ENCODE data around the gene NIPSNAP3A.

NIPSNAP3A gene

DNA sequence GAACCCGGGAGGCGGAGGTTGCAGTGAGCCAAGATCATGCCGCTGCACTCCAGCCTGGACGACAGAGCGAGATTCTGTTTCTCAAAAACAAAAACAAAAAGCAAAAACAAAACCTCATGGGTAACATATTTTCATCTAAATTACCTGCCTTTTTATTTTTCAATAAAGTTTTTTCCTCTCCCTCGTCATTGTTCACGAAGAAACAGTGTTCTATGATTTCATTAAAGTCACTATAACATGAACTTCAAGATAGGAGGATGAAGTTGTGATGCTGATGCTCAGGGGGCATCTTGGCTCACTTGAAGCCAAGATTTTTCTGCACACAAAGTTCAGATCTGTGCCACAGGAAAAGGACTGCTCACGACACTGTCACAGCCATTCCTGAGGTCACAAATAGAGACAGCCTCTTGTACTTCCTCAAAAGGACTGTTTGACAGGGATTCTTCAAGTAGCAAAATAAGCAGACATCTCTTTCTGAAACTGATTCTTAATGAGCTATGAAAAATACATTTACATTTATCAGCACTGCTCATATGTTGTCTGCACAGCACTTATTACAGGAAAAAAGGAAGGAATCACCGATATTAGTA lies 32.6 kb downstream of the NIPSNAP3A start:
- TF ChIP-seq GABPA (IDR thresholded peaks at IDR 0.05; ENCODE audit: low read depth) (no peak), POLR2AphosphoS5 (IDR thresholded peaks at IDR 0.05; ENCODE audit: low read depth) (no peak), SPI1 (IDR thresholded peaks at IDR 0.05; ENCODE audit: borderline replicate concordance, low read depth) (peak; percentile 37; the same call in 1 of the 2 replicates)
- TF ChIP-seq, protein P1, sequence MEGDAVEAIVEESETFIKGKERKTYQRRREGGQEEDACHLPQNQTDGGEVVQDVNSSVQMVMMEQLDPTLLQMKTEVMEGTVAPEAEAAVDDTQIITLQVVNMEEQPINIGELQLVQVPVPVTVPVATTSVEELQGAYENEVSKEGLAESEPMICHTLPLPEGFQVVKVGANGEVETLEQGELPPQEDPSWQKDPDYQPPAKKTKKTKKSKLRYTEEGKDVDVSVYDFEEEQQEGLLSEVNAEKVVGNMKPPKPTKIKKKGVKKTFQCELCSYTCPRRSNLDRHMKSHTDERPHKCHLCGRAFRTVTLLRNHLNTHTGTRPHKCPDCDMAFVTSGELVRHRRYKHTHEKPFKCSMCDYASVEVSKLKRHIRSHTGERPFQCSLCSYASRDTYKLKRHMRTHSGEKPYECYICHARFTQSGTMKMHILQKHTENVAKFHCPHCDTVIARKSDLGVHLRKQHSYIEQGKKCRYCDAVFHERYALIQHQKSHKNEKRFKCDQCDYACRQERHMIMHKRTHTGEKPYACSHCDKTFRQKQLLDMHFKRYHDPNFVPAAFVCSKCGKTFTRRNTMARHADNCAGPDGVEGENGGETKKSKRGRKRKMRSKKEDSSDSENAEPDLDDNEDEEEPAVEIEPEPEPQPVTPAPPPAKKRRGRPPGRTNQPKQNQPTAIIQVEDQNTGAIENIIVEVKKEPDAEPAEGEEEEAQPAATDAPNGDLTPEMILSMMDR (IDR thresholded peaks at IDR 0.05; ENCODE audit: insufficient read depth, low read length) = no peak
- no peak overlapping the region for H3K27ac ChIP-seq (replicated peaks)
- DNase-seq (ENCODE audit: low read depth in 1 of 2, low spot score in 1 of 2) = peak in 1 of 2 experiments; percentile 31
- H3K27me3 ChIP-seq (ENCODE audit: insufficient read depth, poor library complexity, severe bottlenecking) = no peaks in the 10 kb centered on the region
- no peak overlapping the region for H3K4me3 ChIP-seq (replicated peaks; ENCODE audit: insufficient read depth, low read length)

DNA sequence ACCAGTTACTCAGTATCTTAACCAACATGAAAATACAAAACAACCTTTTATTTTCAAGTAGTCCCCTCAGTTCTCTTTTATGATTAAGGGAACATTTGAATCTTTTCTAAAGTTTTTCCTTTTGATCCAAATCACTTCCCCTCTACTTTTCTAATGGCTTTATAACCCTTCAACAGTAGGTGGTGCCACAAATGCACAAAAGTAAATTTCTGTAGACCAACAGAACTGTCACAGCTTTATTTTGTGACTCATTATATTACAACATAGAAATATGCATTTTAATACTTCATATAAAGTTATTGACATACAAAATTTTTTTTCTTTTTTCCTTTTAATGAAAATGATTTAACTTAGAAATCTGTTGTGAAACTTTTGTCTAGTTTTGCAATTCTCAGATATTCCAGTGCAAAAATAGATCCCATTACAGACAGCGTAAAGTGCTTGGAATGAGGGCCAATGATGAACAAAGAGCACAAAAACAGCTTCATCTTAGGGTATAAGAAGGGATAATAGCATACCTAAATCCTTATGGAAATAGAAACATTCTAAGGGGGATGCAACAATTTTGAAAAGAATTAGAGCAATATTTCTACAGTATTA lies 33.4 kb downstream of the NIPSNAP3A start:
- H3K27me3 ChIP-seq (ENCODE audit: insufficient read depth, poor library complexity, severe bottlenecking) = no peaks in the 10 kb centered on the region
- no peak overlapping the region for H3K27ac ChIP-seq (replicated peaks)
- DNase-seq (ENCODE audit: low read depth in 1 of 2, low spot score in 1 of 2) = peak; percentile 31 to 36
- TF ChIP-seq SPI1 (IDR thresholded peaks at IDR 0.05; ENCODE audit: borderline replicate concordance, low read depth) = peak; percentile 73
- TF ChIP-seq, protein P1 (IDR thresholded peaks at IDR 0.05; ENCODE audit: insufficient read depth, low read length) = peak; percentile 43
- TF ChIP-seq, protein P2, sequence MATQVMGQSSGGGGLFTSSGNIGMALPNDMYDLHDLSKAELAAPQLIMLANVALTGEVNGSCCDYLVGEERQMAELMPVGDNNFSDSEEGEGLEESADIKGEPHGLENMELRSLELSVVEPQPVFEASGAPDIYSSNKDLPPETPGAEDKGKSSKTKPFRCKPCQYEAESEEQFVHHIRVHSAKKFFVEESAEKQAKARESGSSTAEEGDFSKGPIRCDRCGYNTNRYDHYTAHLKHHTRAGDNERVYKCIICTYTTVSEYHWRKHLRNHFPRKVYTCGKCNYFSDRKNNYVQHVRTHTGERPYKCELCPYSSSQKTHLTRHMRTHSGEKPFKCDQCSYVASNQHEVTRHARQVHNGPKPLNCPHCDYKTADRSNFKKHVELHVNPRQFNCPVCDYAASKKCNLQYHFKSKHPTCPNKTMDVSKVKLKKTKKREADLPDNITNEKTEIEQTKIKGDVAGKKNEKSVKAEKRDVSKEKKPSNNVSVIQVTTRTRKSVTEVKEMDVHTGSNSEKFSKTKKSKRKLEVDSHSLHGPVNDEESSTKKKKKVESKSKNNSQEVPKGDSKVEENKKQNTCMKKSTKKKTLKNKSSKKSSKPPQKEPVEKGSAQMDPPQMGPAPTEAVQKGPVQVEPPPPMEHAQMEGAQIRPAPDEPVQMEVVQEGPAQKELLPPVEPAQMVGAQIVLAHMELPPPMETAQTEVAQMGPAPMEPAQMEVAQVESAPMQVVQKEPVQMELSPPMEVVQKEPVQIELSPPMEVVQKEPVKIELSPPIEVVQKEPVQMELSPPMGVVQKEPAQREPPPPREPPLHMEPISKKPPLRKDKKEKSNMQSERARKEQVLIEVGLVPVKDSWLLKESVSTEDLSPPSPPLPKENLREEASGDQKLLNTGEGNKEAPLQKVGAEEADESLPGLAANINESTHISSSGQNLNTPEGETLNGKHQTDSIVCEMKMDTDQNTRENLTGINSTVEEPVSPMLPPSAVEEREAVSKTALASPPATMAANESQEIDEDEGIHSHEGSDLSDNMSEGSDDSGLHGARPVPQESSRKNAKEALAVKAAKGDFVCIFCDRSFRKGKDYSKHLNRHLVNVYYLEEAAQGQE (IDR thresholded peaks at IDR 0.05; ENCODE audit: insufficient replicate concordance, low read depth) = no peak
- no peak overlapping the region for H3K4me3 ChIP-seq (replicated peaks; ENCODE audit: insufficient read depth, low read length)

DNA sequence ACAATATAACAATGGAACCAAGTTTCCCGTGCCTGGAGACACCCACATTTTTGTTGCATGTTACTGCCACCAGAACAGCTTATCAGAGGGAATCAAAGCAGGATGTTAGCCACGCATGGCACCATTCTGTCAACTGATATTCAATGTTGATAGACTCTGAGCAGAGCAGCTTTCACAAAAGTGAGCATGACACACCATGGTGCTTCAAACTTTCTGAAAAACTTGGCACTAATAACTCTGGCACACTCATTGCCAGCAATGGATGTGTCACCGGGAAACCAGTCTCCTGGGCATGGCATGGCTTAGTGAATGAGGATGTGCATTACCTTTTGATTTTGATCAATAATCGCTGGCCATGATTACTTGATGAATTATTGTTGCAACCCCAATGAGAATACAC lies 36.1 kb downstream of the NIPSNAP3A start:
- no peak for DNase-seq (ENCODE audit: low read depth in 1 of 2, low spot score in 1 of 2)
- Histone ChIP-seq H3K27ac (replicated peaks) (no peak overlapping the region), H3K4me3 (replicated peaks; ENCODE audit: insufficient read depth, low read length) (no peak overlapping the region), H3K27me3 (ENCODE audit: insufficient read depth, poor library complexity, severe bottlenecking) (no peaks in the 10 kb centered on the region)
- TF ChIP-seq POLR2AphosphoS5 (IDR thresholded peaks at IDR 0.05; ENCODE audit: low read depth) (no peak), GABPA (IDR thresholded peaks at IDR 0.05; ENCODE audit: low read depth) (no peak), SPI1 (IDR thresholded peaks at IDR 0.05; ENCODE audit: borderline replicate concordance, low read depth) (no peak)
- TF ChIP-seq, protein P1 (IDR thresholded peaks at IDR 0.05; ENCODE audit: insufficient read depth, low read length) = no peak
- TF ChIP-seq, protein P2 (IDR thresholded peaks at IDR 0.05; ENCODE audit: insufficient replicate concordance, low read depth) = no peak

All from HL-60 (cell line).